WI38 (cell line): Measurements from ENCODE around the gene ASTN1.

ENCODE experiments used
- H3K4me3 ChIP-seq: 2 replicates; pipeline ENCODE4 v1.5.1; 2011; ENCODE audit warnings: low read depth, mild to moderate bottlenecking, control low read depth, low read length
- CTCF ChIP-seq: IDR thresholded peaks from 2 replicates; pipeline ENCODE4 v1.5.1; 2012; ENCODE audit warnings: low read depth, mild to moderate bottlenecking, control low read depth, low read length

The ASTN1 gene

DNA sequence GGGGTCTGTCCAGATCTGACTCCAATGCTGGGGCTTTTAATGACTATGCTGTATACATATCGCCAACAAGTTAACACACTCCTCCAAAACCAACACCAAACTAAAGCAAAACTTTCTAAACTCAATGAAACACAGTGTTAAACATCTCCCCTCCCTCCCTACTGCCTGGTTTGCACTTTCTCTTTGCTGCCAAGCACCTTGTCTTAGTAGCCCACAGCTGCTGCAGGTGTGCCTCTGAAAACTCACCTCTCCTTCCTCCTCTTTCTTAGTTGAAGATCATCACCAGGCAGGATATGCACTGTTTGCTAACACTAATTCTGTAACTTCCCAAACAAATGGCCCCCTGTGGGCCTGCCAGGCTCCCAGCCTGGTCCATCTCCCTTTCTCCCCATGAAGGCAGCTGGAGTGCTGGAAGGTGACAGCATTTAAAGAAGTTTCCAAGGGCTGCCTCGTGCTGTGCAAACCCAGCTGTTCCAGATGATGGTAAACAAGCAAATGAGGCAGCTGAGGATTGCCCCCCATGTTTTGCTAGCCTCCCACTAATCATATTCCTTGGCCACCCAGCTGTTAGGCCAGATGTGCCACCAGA, 213.7 kb downstream of the ASTN1 start:
- no peak for TF ChIP-seq CTCF
- H3K4me3 ChIP-seq: no peak overlapping the region

GRCh38 chr1:176949033-176949662, 215.4 kb downstream of the ASTN1 start:
- TF ChIP-seq CTCF: no peak
- H3K4me3 ChIP-seq: no peak overlapping the region

- TF ChIP-seq CTCF: no peak
- H3K4me3 ChIP-seq: no peak overlapping the region
These were observed 219.9 kb downstream of the ASTN1 start for GRCh38 chr1:176944606-176945005.

DNA sequence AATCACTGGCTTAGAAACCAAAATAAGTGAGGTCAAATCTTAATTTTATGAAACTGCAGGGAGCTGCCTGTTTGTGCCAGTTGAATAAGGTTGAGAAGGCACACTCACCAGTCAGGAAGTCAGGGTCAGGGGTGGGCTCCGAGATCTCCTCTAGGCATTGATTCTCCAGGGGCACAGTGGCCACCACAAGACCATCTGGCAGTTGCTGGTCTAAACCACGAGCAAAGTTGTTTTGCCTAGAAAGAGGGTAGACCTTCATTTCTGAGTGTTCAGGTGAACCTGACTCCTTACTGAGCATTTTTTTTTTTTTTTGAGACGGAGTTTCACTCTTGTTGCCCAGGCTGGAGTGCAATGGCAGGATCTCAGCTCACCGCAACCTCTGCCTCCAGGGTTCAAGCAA, 220.7 kb downstream of the ASTN1 start:
- TF ChIP-seq CTCF: no peak
- H3K4me3 ChIP-seq: no peak overlapping the region

- TF ChIP-seq CTCF: no peak
- H3K4me3 ChIP-seq: no peak overlapping the region
These were observed 222.2 kb downstream of the ASTN1 start for GRCh38 chr1:176942346-176942745.

- TF ChIP-seq CTCF: no peak
- H3K4me3 ChIP-seq: no peak overlapping the region
These were observed 224.5 kb downstream of the ASTN1 start for GRCh38 chr1:176939993-176940392.

- no peak overlapping the region for H3K4me3 ChIP-seq
- no peak for TF ChIP-seq CTCF
These were observed 226.1 kb downstream of the ASTN1 start for GRCh38 chr1:176938375-176938774.
